Mucosa of descending colon (tissue), 3 donors: Measurements from ENCODE around the gene RBP4. TPM values are rescaled to one million over a fixed set of nuclear protein-coding genes. Genes with fewer than 3 reads are reported as not detected.

Experiments used
- ATAC-seq: fragments of 200-7000 bp; cut with Tn5 transposase; one replicate; pipeline ENCODE4 v1.9.1; 2020; ENCODE audit warnings: mild to moderate bottlenecking, moderate library complexity
- DNase-seq, 3 donors: peaks; one replicate each; pipeline ENCODE4 v3.0.0-alpha.2; 2020
- H3K36me3 ChIP-seq: fragments of 200-600 bp; one replicate; pipeline ENCODE4 v1.8.0; 2021; ENCODE audit warnings: low read depth, mild to moderate bottlenecking
- H3K4me1 ChIP-seq: fragments of 200-600 bp; one replicate; pipeline ENCODE4 v1.8.0; 2021; ENCODE audit warnings: low read depth, mild to moderate bottlenecking
- H3K4me3 ChIP-seq: fragments of 200-600 bp; one replicate; pipeline ENCODE4 v1.8.0; 2021; ENCODE audit warnings: mild to moderate bottlenecking
- H3K9me3 ChIP-seq: fragments of 200-600 bp; one replicate; pipeline ENCODE4 v1.8.0; 2021; ENCODE audit warnings: mild to moderate bottlenecking
- intact Hi-C, 2 donors: fragments of 100-400 bp; cut with DNase I in 1 of 2; cut with micrococcal nuclease in 1 of 2; formaldehyde crosslinking; loops; one replicate each; pipeline versions ENCODE4 v1.11.0 to v1.11.1; 2022; cut with DNase I, micrococcal nuclease
- total RNA-seq, 3 donors: library from RNA; stranded (reverse); fragmentation: NEBNext Ultra II Directional in 2 of 3; extraction: Animal tissue kit (Norgen Biotek cat#: 25700) in 2 of 3; gene quantifications; one replicate each; pipeline versions ENCODE4 v1.2.1 to v1.2.4, GENCODE V29; 2021 to 2023
- TF ChIP-seq, protein P1 (sequence below): fragments of 200-600 bp; IDR thresholded peaks from one replicate; pipeline ENCODE4 v1.8.0; 2022; ENCODE audit warnings: antibody characterized with exemption, mild to moderate bottlenecking
- donor health status: DM: no; HTN: no; CAD: no; lungs with moderate emphysema.
- donor health status: DM: no; HTN: no; CAD: no.
- donor health status: DM: no; HTN: yes; CAD: no.

RBP4 gene
- total RNA-seq, 3 donors from 2014 or later, result 5.2 to 7.0 (median 6.6) TPM

DNA sequence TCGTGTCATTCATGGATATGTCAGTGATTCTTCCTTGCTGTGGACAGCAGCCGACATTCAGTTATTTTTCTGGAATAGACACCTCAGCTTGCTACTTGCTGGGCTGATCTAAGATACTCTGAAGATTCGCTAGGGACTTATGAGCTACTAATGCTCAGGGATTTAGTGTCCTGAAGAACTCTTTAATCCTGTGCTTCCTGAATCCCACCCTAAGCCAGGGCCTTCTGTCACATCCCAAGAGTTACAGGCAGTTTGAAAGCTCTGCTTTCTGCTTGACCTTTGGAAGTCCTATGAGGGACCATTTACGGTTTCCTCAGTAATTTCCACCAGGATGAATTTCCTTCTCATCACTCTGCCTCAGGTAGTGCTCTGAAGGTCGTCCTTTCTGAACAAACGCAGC lies 11.3 kb upstream of the RBP4 start, which contains the start of gene PDE6C:
TSS of gene PDE6C (plus strand) at position 227 of the 400 bp plus-strand sequence. CDS start 189 bp downstream, outside the sequence.
- ATAC-seq, result no peak
- no peaks in the 10 kb centered on the region for H3K36me3 ChIP-seq
- H3K4me1 ChIP-seq, result no peaks in the 10 kb centered on the region
- intact Hi-C loops, result no loop called here
- H3K9me3 ChIP-seq, result no peaks in the 10 kb centered on the region
- TF ChIP-seq, protein P1, sequence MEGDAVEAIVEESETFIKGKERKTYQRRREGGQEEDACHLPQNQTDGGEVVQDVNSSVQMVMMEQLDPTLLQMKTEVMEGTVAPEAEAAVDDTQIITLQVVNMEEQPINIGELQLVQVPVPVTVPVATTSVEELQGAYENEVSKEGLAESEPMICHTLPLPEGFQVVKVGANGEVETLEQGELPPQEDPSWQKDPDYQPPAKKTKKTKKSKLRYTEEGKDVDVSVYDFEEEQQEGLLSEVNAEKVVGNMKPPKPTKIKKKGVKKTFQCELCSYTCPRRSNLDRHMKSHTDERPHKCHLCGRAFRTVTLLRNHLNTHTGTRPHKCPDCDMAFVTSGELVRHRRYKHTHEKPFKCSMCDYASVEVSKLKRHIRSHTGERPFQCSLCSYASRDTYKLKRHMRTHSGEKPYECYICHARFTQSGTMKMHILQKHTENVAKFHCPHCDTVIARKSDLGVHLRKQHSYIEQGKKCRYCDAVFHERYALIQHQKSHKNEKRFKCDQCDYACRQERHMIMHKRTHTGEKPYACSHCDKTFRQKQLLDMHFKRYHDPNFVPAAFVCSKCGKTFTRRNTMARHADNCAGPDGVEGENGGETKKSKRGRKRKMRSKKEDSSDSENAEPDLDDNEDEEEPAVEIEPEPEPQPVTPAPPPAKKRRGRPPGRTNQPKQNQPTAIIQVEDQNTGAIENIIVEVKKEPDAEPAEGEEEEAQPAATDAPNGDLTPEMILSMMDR, result no peak
- no peak within 1 kb of the TSS for H3K4me3 ChIP-seq
- DNase-seq, result no peak

- H3K4me1 ChIP-seq, result no peaks in the 10 kb centered on the region
- TF ChIP-seq, protein P1, result no peak
- ATAC-seq, result no peak
- H3K36me3 ChIP-seq, result no peaks in the 10 kb centered on the region
- intact Hi-C loops, result no loop called here
- no peak for DNase-seq
- no peak overlapping the region for H3K4me3 ChIP-seq
- H3K9me3 ChIP-seq, result no peaks in the 10 kb centered on the region
These were observed 7.4 kb upstream of the RBP4 start for GRCh38 chr10:93608421-93608820.

DNA sequence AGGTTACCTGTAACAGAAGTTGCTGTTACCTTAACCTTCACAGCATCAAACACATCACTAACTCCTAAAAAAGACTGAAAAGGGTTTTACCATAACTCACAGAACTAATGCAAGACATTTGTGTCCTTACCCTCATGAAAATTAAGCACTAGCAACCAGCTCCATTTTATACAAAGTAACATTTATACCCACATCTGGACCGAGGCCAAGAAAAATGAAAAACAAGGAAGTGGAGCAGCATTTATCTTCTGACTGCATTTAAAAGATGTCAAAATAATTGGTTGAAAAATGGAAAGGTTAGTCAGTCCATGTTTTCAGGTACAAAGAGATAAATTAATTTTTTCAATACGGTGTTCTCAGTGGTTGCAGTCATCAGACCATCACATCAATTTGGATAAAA lies 3.1 kb upstream of the RBP4 start:
- Histone ChIP-seq H3K4me1 (no peaks in the 10 kb centered on the region), H3K9me3 (no peaks in the 10 kb centered on the region), H3K4me3 (no peak overlapping the region), H3K36me3 (no peaks in the 10 kb centered on the region)
- TF ChIP-seq, protein P1, result no peak
- intact Hi-C loops, result no loop called here
- DNase-seq (no peak), ATAC-seq (no peak)

DNA sequence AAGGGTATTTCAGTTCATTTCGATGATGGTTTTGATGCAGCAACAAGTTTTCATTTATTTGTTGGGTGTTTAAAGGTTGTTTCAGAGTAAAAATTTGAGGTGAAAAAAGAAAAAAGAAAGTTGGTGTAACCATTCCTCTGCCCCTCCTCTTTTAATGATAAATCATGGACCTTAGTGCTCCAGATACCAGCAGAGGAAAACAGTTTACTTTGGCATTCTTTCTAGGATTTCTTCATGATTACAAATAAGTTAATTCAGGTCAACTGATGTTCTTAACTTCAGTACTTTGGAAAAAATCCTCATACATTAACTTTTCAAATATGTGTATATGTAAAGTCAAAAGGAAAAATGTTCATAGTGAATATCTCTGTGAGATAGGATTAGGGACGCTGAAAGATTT lies 2.0 kb upstream of the RBP4 start:
- no peak for DNase-seq
- no peak for ATAC-seq
- H3K36me3 ChIP-seq, result no peaks in the 10 kb centered on the region
- H3K9me3 ChIP-seq, result no peaks in the 10 kb centered on the region
- TF ChIP-seq, protein P1, result no peak
- intact Hi-C loops, result no loop called here
- no peak overlapping the region for H3K4me3 ChIP-seq
- no peaks in the 10 kb centered on the region for H3K4me1 ChIP-seq

GRCh38 chr10:93601774-93602162 lies 733 bp upstream of the RBP4 start:
- Histone ChIP-seq H3K4me1 (no peaks in the 10 kb centered on the region), H3K9me3 (no peaks in the 10 kb centered on the region), H3K36me3 (no peaks in the 10 kb centered on the region), H3K4me3 (no peak overlapping the region)
- TF ChIP-seq, protein P1, result no peak
- intact Hi-C loops, result no loop called here
- ATAC-seq, result no peak
- no peak for DNase-seq
